Stomach (tissue), 4 donors: ENCODE measurements around the gene TNFSF8.

Experiments
- POLR2A ChIP-seq, 4 donors: fragments of 450-650 bp; IDR thresholded peaks; one replicate each; pipeline ENCODE4 v1.6.1; 2016; ENCODE audit warnings: antibody characterized with exemption in 4 of 4, control low read depth in 2 of 4, mild to moderate bottlenecking in 1 of 4, moderate library complexity in 1 of 4
- TF ChIP-seq, protein P1 (sequence below), 7 experiments: fragments of 450-650 bp in 4 of 7; fragments of 200-600 bp in 3 of 7; sonication (generic) in 3 of 7; IDR thresholded peaks; one replicate each; pipeline ENCODE4 v1.5.1; 2016 to 2019; ENCODE audit warnings: antibody characterized with exemption in 7 of 7, control low read depth in 2 of 7, mild to moderate bottlenecking in 1 of 7

DNA sequence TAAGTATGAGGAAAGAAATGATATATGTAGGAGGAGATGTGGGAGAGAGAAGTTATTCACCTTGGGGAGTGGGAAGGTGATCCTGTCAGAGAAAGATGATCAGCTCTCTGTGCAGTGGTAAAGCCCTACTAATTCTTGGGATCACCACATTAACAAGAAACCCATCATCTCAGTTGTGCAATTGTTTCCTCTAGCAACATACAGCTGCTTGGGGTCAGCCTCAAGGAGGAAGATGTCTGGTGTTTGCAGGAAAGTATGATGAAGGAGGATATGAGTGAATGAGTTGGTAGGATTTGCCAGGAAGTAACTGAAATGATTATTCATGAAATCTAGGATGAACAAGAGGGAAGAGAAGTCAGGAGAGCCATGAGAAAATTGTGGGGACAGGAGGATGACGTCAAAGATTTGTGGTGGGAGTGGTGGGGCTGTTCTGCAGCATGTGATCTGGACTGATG lies 50.1 kb downstream of the TNFSF8 start:
- TF ChIP-seq POLR2A (IDR thresholded peaks at IDR 0.05) = no peak
- TF ChIP-seq, protein P1, sequence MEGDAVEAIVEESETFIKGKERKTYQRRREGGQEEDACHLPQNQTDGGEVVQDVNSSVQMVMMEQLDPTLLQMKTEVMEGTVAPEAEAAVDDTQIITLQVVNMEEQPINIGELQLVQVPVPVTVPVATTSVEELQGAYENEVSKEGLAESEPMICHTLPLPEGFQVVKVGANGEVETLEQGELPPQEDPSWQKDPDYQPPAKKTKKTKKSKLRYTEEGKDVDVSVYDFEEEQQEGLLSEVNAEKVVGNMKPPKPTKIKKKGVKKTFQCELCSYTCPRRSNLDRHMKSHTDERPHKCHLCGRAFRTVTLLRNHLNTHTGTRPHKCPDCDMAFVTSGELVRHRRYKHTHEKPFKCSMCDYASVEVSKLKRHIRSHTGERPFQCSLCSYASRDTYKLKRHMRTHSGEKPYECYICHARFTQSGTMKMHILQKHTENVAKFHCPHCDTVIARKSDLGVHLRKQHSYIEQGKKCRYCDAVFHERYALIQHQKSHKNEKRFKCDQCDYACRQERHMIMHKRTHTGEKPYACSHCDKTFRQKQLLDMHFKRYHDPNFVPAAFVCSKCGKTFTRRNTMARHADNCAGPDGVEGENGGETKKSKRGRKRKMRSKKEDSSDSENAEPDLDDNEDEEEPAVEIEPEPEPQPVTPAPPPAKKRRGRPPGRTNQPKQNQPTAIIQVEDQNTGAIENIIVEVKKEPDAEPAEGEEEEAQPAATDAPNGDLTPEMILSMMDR (IDR thresholded peaks at IDR 0.05) = no peak
